HepG2 (cell line): ENCODE results near the gene ZNF185. TPM values are rescaled to one million over a fixed set of nuclear protein-coding genes. Genes with fewer than 3 reads are reported as not detected.

ENCODE experiments used
- ATAC-seq: fragments of 200-7000 bp; cut with Tn5 transposase; 3 replicates; pipeline ENCODE4 v1.9.1; 2020; ENCODE audit warnings: mild to moderate bottlenecking, moderate library complexity
- BruUV-seq: library from RNA; stranded (reverse); fragments of 400-500 nt; replicated peaks from 2 replicates; lab custom pipeline; 2021; lab: Mats Ljungman, UMichigan
- CTCF ChIA-PET: fragments of 300-600 bp; formaldehyde crosslinking; extraction: SDS; loops from one replicate; lab custom pipeline; 2021; ENCODE audit warnings: low total read pairs, inconsistent platforms, low intra/inter-chr PET ratio; lab: Yijun Ruan, JAX
- POLR2A ChIA-PET: fragments of 350-600 bp; sonication (Branson Sonifier 250); formaldehyde crosslinking; loops from one replicate; lab custom pipeline; 2020; ENCODE audit warnings: antibody characterized with exemption, inconsistent platforms; lab: Yijun Ruan, JAX
- DNase-seq: peaks from one replicate; pipeline ENCODE4 v3.0.0-alpha.2; 2015; ENCODE audit warnings: low spot score
- FAIRE-seq: peaks from 3 replicates; lab custom pipeline; 2011; peaks lifted over from hg19 to GRCh38; lab: Jason Lieb, UNC
- H2AFZ ChIP-seq: one replicate; pipeline ENCODE4 v1.6.1; 2011; ENCODE audit warnings: low read length, inconsistent platforms
- H3K27ac ChIP-seq: fragments of 300-600 bp; 3 replicates; pipeline ENCODE4 v1.8.0; 2011; ENCODE audit warnings: mixed run types, mild to moderate bottlenecking, mixed read lengths, low read length, inconsistent platforms; ENCODE audit not compliant: insufficient read depth; ENCODE audit errors: extremely low read length
- H3K27me3 ChIP-seq, 2 experiments: fragments of 200-600 bp in 1 of 2; 2 replicates in 1 of 2; 3 replicates in 1 of 2; pipeline versions ENCODE4 v1.6.0 to v1.8.0; 2011; ENCODE audit warnings: low read length in 2 of 2, mild to moderate bottlenecking in 2 of 2, moderate library complexity in 2 of 2, inconsistent platforms in 1 of 2; ENCODE audit not compliant: insufficient read depth in 2 of 2, control insufficient read depth in 1 of 2
- H3K36me3 ChIP-seq, 2 experiments: fragments of 200-600 bp in 1 of 2; replicated peaks in 1 of 2; 2 replicates in 1 of 2; 3 replicates in 1 of 2; pipeline versions ENCODE4 v1.5.1 to v1.8.0; 2011; ENCODE audit warnings: low read length in 2 of 2, inconsistent platforms in 1 of 2; ENCODE audit not compliant: insufficient read depth in 2 of 2, control insufficient read depth in 1 of 2
- H3K4me1 ChIP-seq: 2 replicates; pipeline ENCODE4 v1.5.1; 2012; ENCODE audit warnings: low read length, inconsistent platforms; ENCODE audit not compliant: insufficient read depth
- H3K4me2 ChIP-seq: 2 replicates; pipeline ENCODE4 v1.6.0; 2011; ENCODE audit warnings: low read depth, low read length, inconsistent platforms
- H3K4me3 ChIP-seq, 3 experiments: fragments of 200-600 bp in 1 of 3; sonication (generic), shearing (Covaris generic) in 1 of 3; replicated peaks in 1 of 3; 2 replicates each; pipeline ENCODE4 v1.5.1; 2011 to 2016; ENCODE audit warnings: low read length in 3 of 3, inconsistent platforms in 2 of 3, low read depth in 2 of 3, mild to moderate bottlenecking in 2 of 3, control low read depth in 1 of 3, mixed read lengths in 1 of 3; ENCODE audit not compliant: insufficient read depth in 1 of 3
- H3K79me2 ChIP-seq: one replicate; pipeline ENCODE4 v1.6.1; 2011; ENCODE audit warnings: low read length, inconsistent platforms; ENCODE audit not compliant: insufficient read depth
- H3K9ac ChIP-seq: 2 replicates; pipeline ENCODE4 v1.6.0; 2011; ENCODE audit warnings: mild to moderate bottlenecking, low read depth, low read length, inconsistent platforms; ENCODE audit not compliant: insufficient read depth
- H3K9me3 ChIP-seq: 2 replicates; pipeline ENCODE4 v1.5.1; 2012; ENCODE audit warnings: mild to moderate bottlenecking, low read length
- H4K20me1 ChIP-seq: 2 replicates; pipeline ENCODE4 v1.6.0; 2011; ENCODE audit warnings: inconsistent platforms, mild to moderate bottlenecking, low read length, moderate library complexity; ENCODE audit not compliant: insufficient read depth
- EHMT2 ChIP-seq: fragments of 200-600 bp; sonication (generic); IDR thresholded peaks from 2 replicates; pipeline ENCODE4 v1.7.0; 2017; ENCODE audit warnings: antibody characterized with exemption, low read depth, low read length, borderline replicate concordance
- GATAD2A ChIP-seq: IDR thresholded peaks from 2 replicates; pipeline ENCODE4 v1.6.1; 2016
- HNRNPH1 ChIP-seq: fragments of 200-400 bp; formaldehyde crosslinking; optimal IDR thresholded peaks from 2 replicates; pipeline ENCODE3; 2017; ENCODE audit warnings: mild to moderate bottlenecking, low read depth, low read length
- IRF9 ChIP-seq: sonication (generic); formaldehyde crosslinking; IDR thresholded peaks from 2 replicates; pipeline ENCODE4 v1.8.0; 2022; ENCODE audit warnings: missing genetic modification reagents, mild to moderate bottlenecking, borderline replicate concordance
- KAT7 ChIP-seq: IDR thresholded peaks from 2 replicates; pipeline ENCODE4 v1.6.1; 2018; ENCODE audit warnings: borderline replicate concordance, missing compliant biosample characterization
- MTF1 ChIP-seq: sonication (generic); formaldehyde crosslinking; IDR thresholded peaks from 2 replicates; pipeline ENCODE4 v1.5.0; 2020; ENCODE audit warnings: missing genetic modification reagents
- MYC ChIP-seq: sonication (generic); formaldehyde crosslinking; IDR thresholded peaks from 2 replicates; pipeline ENCODE4 v1.9.0; 2021; ENCODE audit warnings: missing genetic modification reagents, borderline replicate concordance
- RAD21 ChIP-seq: fragments of 450-650 bp; formaldehyde crosslinking; IDR thresholded peaks from 2 replicates; pipeline ENCODE4 v1.5.0; 2020; ENCODE audit warnings: mild to moderate bottlenecking
- RCOR2 ChIP-seq: IDR thresholded peaks from 2 replicates; pipeline ENCODE4 v1.6.1; 2016; ENCODE audit warnings: missing biosample characterization, missing genetic modification reagents
- UBTF ChIP-seq: sonication (generic); formaldehyde crosslinking; IDR thresholded peaks from 2 replicates; pipeline ENCODE4 v1.4.0; 2020; ENCODE audit warnings: mild to moderate bottlenecking, missing genetic modification reagents
- ZNF782 ChIP-seq: sonication (generic); formaldehyde crosslinking; IDR thresholded peaks from 2 replicates; pipeline ENCODE4 v1.4.0; 2020; ENCODE audit warnings: missing genetic modification reagents, mild to moderate bottlenecking, borderline replicate concordance
- WGBS: methylation state at CpG from one replicate; pipeline ENCODE4 v1.1.6; 2017; ENCODE audit warnings: low lambda C conversion rate; 5-methylcytosine and 5-hydroxymethylcytosine counted together
- in situ Hi-C: cut with HindIII; loops from 2 replicates; pipeline ENCODE4 v1.10.0; 2017; ENCODE audit warnings: low pct_unique_long_range_greater_than_20kb; ENCODE audit not compliant: extremely low pct_ligation_motif_present
- intact Hi-C: fragments of 100-400 bp; cut with micrococcal nuclease; formaldehyde crosslinking; loops from one replicate; pipeline ENCODE4 v1.10.0; 2022; ENCODE audit not compliant: unreplicated experiment
- polyA plus RNA-seq, 8 experiments: library from polyadenylated mRNA; depleted of rRNA in 3 of 8; stranded (reverse) in 7 of 8; unstranded in 1 of 8; fragments of >200 nt; fragmentation: Illumina TruSeq in 4 of 8; extraction: Trizol in 4 of 8; gene quantifications; 2 replicates each; pipeline versions ENCODE4 v1.2.1 to v1.2.3, GENCODE V29; 2011 to 2016; ENCODE audit warnings: low read depth in 4 of 8, missing spikeins in 1 of 8, mixed read lengths in 1 of 8; ENCODE audit not compliant: insufficient read depth in 1 of 8
- total RNA-seq, 5 experiments: library from RNA; depleted of rRNA; stranded (reverse); fragments of >200 nt; fragmentation: Illumina TruSeq; extraction: Trizol; gene quantifications; 2 replicates each; pipeline ENCODE4 v1.2.3, GENCODE V29; 2016; ENCODE audit warnings: low read depth in 1 of 5
- TF ChIP-seq, protein P1 (sequence below): sonication (generic); formaldehyde crosslinking; IDR thresholded peaks from 2 replicates; pipeline ENCODE4 v1.4.0; 2020; ENCODE audit warnings: mild to moderate bottlenecking, missing genetic modification reagents
- TF ChIP-seq, protein P2 (sequence below): sonication (generic); formaldehyde crosslinking; IDR thresholded peaks from 2 replicates; pipeline ENCODE4 v1.5.0; 2020; ENCODE audit warnings: mild to moderate bottlenecking, missing genetic modification reagents

Gene ZNF185
- total and polyA plus RNA-seq, 2 of the 13 experiments (the other 11 are each of a cell fraction or from before 2014, with no cell fraction given), result 1.6 to 3.4 TPM

GRCh38 chrX:152902502-152902820, 4.6 kb downstream of the ZNF185 start:
- Histone ChIP-seq H3K4me1 (peaks cover 2% of the 10 kb centered on the region), H3K9ac (no peak overlapping the region), H3K27me3 (peaks cover 0 to 11% of the 10 kb centered on the region in 2 experiments; a peak in 1 of 5 replicates), H3K4me2 (no peak overlapping the region), H3K36me3 (no peaks in the 10 kb centered on the region), H2AFZ (no peak overlapping the region)
- CTCF ChIA-PET, result no interaction called here
- POLR2A ChIA-PET, result no interaction called here
- intact Hi-C loops, result no loop called here
- BruUV-seq, result no TSS peak
- ATAC-seq (no peak), DNase-seq (no peak)
- TF ChIP-seq UBTF (CRISPR knock-in tag) (no peak), RCOR2 (CRISPR knock-in tag) (no peak), EHMT2 (no peak), HNRNPH1 (no peak), GATAD2A (CRISPR knock-in tag) (no peak), KAT7 (no peak), MTF1 (CRISPR knock-in tag) (no peak), RAD21 (CRISPR knock-in tag) (no peak), MYC (no peak), ZNF782 (CRISPR knock-in tag) (no peak), IRF9 (CRISPR knock-in tag) (no peak)
- TF ChIP-seq, protein P1, sequence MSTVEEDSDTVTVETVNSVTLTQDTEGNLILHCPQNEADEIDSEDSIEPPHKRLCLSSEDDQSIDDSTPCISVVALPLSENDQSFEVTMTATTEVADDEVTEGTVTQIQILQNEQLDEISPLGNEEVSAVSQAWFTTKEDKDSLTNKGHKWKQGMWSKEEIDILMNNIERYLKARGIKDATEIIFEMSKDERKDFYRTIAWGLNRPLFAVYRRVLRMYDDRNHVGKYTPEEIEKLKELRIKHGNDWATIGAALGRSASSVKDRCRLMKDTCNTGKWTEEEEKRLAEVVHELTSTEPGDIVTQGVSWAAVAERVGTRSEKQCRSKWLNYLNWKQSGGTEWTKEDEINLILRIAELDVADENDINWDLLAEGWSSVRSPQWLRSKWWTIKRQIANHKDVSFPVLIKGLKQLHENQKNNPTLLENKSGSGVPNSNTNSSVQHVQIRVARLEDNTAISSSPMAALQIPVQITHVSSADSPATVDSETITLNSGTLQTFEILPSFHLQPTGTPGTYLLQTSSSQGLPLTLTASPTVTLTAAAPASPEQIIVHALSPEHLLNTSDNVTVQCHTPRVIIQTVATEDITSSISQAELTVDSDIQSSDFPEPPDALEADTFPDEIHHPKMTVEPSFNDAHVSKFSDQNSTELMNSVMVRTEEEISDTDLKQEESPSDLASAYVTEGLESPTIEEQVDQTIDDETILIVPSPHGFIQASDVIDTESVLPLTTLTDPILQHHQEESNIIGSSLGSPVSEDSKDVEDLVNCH (CRISPR knock-in tag), result no peak
- TF ChIP-seq, protein P2, sequence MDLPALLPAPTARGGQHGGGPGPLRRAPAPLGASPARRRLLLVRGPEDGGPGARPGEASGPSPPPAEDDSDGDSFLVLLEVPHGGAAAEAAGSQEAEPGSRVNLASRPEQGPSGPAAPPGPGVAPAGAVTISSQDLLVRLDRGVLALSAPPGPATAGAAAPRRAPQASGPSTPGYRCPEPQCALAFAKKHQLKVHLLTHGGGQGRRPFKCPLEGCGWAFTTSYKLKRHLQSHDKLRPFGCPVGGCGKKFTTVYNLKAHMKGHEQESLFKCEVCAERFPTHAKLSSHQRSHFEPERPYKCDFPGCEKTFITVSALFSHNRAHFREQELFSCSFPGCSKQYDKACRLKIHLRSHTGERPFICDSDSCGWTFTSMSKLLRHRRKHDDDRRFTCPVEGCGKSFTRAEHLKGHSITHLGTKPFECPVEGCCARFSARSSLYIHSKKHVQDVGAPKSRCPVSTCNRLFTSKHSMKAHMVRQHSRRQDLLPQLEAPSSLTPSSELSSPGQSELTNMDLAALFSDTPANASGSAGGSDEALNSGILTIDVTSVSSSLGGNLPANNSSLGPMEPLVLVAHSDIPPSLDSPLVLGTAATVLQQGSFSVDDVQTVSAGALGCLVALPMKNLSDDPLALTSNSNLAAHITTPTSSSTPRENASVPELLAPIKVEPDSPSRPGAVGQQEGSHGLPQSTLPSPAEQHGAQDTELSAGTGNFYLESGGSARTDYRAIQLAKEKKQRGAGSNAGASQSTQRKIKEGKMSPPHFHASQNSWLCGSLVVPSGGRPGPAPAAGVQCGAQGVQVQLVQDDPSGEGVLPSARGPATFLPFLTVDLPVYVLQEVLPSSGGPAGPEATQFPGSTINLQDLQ (CRISPR knock-in tag), result no peak
- TF ChIP-seq, all 625 proteins: peak for 0
- H3K9me3 ChIP-seq, result no peaks in the 10 kb centered on the region
- H3K79me2 ChIP-seq, result no peaks in the 10 kb centered on the region
- no peak for FAIRE-seq
- in situ Hi-C loops, result no loop called here
- 50% methylated on average over 2 of the region's 4 CpGs for WGBS
- no peak overlapping the region for H3K27ac ChIP-seq
- no peak overlapping the region for H3K4me3 ChIP-seq
- no peaks in the 10 kb centered on the region for H4K20me1 ChIP-seq
